ENCODE results near the gene EEIG1.

GRCh38 chr9:127974001-127974768, 6.6 kb downstream of the EEIG1 start:
- no peak for TF ChIP-seq CTCF (IDR thresholded peaks at IDR 0.05)
- TF ChIP-seq POLR2A (IDR thresholded peaks at IDR 0.05): no peak
